GM18873 (cell line): ENCODE results near the gene CACNA1C.
A peak's percentile ranks its signal among the peaks of the same experiment; 100 is the strongest.

ENCODE experiments used
- ATAC-seq: cut with Tn5 transposase; IDR thresholded peaks from one replicate; pipeline ENCODE4 v1.9.1; 2021; ENCODE audit warnings: mild to moderate bottlenecking, moderate library complexity, moderate number of reproducible peaks; ENCODE audit not compliant: unreplicated experiment, low FRiP score

CACNA1C gene

DNA sequence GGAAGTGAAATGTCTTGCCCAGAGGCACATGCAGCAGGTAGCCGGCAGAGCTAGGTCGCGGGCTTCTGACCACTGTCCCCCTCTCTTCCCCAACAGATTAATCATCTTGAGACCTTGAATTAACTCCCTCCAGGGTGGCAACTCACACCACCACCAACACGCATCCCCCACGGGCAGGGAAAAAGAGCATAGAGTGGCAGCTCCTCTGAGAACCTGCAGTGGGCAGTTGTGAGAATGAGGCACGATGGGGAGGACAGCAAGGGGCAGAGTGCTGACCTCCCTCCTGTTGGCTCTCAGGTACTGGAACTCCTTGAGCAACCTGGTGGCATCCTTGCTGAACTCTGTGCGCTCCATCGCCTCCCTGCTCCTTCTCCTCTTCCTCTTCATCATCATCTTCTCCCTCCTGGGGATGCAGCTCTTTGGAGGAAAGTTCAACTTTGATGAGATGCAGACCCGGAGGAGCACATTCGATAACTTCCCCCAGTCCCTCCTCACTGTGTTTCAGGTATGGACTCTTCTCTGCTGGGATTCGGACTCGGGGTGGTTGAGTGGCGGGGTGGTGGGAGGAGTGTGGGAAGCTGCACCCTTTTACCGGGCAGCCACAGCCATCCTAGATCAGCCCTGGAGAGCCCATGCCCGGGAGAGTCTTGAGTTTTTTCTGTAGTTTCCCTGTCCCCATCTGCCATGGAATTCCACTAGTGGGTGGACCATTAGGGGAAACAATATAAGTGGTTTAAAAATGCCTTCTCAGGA, 528.7 kb downstream of the CACNA1C start:
- ATAC-seq, result no peak

DNA sequence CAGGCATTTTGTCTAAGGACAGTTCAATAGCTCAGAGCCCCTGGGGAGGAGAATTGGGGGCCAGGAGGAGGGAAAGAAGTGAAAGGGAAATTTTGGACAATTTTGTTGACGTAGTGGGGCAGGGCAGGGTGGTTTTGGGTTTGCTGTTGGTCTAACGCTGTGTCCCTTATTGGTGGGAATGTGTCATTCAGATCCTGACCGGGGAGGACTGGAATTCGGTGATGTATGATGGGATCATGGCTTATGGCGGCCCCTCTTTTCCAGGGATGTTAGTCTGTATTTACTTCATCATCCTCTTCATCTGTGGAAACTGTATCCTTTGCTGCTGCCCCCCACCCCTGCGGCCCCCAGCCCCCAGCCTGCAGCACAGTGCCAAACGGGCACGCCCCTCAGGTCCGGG, 529.8 kb downstream of the CACNA1C start:
- ATAC-seq, result no peak

DNA sequence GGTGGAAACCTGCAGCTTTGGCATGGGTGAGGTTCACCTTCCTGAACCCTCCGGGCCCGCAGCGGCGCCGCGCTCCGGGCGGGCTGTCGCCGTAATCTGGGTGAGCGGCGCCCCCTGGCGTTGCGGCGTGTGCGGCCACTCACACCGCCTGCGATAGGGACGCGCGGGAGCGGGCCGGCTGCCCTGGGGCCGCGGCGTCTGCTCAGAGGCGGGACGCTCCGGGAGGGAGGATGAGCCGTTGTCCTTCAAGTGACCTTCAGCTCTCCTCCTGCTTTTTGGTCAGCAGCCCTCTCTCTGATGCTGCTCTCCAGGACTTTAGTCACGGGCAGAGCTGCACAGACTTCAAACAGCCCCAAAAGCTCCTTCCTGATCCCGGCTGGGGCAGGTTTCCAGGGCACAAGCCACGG, 530.3 kb downstream of the CACNA1C start:
- no peak for ATAC-seq

DNA sequence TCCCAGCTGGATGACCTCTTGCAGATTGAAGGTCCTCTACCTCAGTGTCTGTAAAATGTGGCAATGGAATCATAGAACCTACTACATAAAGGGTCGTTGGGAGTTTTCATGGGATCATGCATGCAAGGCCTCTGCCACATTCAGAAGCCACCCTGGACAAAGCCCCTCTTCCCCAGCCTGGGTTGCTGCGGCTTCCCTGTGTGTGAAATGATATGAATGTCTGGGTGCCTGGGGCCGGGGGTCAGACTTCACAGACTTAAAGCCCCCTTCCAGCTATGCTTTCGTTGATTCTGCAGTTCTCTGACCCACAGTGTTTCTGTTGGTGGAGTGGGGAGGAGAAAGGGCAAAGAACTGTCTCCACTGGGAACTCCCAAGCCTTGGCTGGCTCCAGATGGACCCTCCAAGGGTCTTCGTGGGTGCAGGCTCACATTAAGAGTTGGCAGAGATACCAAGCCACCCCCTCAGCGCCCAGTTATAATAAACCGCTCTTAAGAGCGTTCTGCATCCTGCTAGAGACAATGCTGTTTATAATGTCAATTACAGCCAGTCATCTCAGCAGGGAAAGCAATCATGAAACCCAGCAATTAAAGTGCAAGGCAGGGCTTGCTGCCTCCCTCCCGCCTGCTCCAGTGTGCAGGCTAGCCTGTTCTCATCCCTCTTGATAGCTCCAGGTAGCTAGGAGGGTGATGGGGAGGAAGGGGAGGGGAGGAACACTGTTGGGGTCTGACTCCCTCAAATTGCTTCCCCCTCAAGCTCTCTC, 531.0 kb downstream of the CACNA1C start:
- ATAC-seq, result no peak

DNA sequence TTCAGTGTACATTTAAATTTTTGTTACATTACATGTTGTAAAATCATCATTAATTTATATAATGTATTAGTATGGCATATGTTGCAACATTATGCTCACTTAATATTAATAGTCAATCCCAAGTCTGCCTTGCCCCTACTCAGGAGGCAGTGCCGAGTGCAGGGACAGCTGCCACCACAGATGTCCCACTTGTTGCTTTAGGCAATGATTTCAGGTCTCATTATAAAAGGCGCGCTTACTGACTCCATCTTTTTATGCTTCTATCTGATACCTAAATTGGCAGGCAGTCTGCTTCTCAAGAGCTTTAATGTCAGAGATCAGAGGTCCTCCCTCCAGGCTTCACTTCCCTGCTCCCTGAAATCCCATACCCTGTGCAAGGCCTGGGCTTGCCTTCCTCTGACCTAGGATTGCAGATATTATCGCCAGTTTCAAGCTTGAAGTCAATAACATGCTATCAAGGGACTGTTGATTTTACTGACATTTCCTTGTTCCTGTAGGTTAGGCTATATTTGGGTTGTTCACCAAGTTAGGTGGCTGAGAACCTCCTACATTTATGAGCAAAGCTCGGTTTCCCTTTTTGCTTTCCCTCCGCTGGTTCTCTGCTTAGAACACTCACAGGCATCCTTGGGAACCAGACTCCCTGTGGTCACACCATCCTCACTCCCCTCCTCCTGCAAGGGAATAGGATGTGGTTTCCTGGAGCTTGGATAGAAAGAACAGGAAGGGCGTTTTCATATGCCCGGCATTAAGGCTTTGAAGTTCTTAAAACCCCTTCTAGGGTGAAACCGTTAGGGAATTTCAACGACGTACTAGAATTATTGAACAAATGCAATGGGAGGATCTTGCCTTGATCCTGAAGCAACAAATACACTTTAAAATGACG, 533.6 kb downstream of the CACNA1C start:
- no peak for ATAC-seq

DNA sequence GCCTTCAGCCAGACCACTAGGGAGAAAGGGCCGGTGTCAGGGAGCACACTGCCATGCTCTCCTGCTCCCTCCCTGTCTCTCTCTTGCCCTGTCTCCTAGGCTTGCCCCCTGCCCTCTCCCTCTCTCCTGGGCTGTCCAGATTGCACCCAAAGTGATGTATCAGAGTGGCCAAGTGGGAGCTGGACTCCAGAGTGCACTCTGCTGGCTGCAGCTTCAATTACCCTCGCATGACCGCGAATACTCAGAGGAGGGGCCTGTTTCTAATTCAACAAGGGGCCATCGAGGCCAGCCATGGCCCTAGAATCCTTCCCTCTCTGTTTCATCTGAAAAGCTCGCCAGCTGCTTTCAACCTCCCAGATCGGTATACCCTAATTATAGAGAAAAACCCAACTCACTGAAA, 535.6 kb downstream of the CACNA1C start:
- no peak for ATAC-seq

DNA sequence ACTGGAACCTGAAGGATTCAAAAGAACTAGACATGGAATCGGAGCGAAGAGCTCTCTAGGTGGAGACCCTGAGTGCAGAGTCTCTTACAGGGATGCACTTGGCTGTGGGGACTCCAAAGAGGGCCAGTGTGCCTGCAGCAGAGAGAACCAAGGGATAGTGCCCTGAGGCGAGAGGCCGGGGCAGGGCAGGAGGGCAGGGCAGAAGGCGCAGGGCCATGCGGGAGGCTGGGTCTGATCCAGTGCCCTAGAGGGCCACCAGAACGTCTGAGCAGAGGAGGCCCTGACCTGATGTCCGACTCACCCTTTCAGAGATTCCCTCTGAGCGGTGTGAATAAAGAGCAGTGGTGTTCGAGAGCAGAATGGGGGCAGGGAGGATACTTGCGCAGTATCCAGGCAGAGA, 536.6 kb downstream of the CACNA1C start:
- no peak for ATAC-seq

DNA sequence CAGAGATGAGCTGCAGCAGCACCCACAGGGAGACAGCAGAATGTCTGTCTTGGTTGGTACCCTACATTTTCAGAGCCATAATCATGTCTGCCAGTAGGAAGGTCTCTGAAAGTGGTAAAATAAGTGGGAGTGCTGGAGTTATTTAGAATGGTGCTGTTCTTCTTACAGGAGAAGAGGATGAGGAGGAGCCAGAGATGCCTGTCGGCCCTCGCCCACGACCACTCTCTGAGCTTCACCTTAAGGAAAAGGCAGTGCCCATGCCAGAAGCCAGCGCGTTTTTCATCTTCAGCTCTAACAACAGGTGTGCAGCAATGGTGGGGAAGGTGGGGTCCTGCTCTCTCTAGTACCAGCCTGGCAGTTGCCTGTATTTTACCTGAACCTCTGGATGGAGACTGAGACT, 540.3 kb downstream of the CACNA1C start:
- ATAC-seq, result no peak

DNA sequence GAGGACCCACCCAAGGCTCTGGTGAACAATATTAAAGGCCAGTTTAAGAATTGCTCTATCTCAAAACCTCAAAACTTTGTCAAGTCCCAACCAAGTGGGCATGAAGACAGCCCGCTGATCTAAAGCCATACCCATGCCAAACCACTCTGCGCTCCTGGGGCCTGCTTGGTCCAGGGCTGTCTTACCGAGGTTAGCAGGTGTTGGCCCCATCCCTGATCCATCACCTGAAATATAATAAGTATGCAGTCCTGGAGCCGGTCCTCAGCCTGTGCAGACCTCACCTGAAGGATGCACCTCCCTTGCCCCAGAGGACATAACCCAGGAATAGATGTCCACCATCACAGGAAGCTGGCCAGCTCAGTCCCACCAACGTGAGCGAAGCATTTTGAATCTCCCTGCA, 543.7 kb downstream of the CACNA1C start:
- no peak for ATAC-seq

DNA sequence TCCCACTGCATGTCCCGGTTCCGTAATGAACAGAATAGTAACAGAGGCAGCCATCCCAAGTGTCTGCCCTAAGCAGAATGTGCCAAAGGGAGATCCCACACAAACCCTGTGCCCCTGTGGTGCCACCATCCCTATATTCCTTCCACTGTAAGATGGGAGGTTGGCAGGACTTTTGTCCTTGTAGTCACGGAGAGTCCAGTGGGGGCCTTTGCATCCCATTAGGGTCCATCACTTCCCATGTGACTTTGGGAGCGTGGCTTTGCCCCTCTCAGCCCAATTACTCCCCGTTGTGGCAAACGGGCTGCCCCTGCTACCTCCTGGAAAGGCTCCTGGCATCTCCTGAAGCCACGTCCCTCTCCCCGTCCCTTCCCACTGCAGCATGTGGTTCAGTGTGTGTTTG, 552.5 kb downstream of the CACNA1C start:
- no peak for ATAC-seq

DNA sequence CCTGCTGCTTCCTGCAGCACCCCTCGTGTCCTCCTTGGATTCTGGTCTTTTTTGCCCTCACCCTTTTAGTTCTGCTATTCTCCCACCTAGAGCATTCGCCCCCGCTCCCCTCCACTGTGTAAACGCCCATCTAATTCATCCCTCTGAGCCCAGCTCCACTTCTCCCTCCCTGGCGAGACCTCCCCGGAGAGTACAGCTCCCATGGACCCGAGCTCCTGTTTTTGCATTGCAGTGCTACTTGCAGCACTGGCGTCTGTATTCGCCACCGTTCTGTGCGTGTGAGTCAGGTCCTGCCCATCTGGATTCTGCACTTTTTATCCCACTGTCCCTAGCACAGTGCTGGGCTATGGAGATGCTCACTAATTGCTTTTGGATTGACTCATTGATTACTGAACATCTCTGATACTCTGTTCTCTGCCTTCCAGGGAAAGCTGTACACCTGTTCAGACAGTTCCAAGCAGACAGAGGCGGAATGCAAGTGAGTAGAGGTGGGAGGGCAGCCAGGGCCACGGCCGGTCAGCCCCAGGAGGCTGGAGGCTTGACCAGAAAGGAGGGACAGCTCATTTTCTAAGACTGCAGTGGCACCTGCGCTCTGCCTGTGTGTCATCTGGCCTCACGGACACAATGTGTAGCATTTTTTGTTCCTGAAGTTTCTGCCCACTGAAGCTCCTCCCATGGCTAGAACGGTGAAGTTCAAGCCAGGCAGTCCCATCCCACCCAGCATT, 553.6 kb downstream of the CACNA1C start:
- no peak for ATAC-seq

DNA sequence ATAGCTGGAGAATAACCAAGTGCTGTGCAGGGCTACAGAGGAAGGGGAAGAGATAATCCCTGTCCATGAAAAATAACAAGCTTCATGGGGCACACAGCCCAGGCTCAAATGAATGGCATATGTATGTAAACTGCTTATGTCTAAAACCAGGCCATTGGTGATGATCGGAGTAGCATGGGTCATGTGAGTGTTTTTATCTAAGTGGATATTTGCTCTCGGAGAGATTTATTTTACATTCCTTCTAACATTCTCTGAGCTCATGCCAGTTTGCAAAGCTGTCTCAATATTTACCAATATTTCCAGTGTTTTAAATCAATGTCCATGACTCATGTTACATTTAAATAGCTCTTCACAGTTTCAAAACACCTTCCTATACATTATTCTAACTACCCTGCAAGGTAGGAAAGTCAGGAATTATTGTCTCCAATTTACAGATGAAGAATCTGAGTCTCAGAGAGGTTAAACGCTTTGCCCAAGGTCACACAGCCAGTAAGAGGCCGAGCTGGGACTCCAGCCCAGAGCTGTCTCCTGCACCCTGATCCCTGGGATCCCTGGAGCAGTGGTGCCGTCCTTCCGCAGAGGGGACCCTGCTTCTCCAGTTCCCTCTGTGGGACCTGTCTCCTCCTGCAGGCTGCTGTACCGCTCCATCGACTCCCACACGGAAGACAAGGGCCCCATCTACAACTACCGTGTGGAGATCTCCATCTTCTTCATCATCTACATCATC, 555.3 kb downstream of the CACNA1C start:
- no peak for ATAC-seq

DNA sequence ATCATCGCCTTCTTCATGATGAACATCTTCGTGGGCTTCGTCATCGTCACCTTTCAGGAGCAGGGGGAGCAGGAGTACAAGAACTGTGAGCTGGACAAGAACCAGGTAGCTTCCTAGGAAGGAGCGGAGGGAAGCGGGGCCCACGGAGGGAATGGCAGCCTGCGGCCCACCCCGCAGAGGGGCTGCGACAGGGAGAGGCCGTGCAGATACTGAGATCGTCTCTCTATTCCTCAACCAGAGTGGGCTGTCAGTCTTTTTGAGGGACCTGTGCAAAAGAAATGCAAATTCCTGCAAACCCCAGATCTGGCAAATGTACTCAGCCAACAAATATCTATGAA, 555.8 kb downstream of the CACNA1C start:
- ATAC-seq, result no peak

DNA sequence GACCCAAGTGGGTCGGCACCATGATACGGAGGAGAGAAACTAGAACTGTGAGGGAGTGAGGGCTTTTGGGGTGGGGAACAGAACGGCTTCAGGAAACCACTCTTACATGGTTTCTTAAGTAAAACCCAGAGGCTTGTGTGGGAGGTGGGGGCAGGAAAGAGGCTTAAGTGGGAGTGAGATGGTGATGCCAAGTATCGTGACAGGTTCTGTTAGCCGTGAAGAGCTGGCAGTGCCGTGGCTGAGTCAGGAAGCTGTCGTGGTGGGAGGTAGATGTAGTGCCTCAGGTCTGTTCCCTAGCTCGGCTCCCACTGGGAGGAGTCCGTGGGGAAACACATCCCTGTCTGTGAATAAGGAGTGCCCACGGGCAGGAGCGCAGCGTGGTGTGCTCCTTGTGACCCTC, 556.2 kb downstream of the CACNA1C start:
- no peak for ATAC-seq

DNA sequence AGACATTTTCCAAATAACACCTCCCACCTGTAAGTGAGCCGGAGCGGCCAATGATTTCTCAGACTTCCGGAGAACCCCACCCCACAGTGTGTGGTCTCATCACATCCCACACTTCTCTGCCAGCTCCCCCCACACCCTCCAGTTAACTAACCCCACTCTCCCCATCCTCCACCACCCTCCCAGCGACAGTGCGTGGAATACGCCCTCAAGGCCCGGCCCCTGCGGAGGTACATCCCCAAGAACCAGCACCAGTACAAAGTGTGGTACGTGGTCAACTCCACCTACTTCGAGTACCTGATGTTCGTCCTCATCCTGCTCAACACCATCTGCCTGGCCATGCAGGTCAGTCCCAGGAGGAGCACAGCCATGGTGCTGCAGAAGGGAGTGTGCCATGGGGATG, 557.6 kb downstream of the CACNA1C start:
- ATAC-seq, result no peak

DNA sequence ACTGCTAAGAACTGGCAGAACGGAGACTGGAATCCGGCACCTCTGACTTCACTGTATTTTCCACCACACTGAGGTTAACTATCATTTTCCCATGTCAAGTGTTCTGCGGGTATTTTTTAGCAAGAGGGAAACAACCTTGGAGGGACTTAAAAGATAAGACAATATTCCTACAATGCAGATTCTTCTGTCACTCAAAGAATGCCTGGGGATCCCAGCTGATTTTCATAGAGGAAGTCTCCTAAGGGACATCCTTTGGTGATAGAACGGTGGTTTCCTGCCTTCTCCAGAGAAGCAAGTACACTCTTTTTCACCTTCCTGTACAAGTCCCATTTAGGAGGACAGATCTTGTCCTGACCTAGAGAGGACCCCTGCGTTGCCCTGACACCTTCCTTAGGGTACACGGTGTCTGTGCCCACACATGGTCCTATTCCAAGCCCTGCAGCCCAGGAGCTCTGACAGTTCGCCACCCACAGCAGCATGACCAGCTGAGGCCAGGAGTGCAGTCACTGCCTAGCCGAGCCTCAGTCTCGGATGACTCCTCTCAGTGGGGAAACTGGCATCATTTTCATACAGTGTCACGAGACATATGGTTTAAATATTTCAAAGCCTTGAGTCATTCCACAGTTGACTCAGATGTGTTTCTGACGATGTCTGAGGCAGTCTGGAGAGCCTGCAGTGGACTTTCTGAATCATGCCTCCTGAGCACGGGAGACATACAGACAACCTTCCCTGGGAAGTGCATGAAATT, 560.7 kb downstream of the CACNA1C start:
- peak; percentile 58 for ATAC-seq

DNA sequence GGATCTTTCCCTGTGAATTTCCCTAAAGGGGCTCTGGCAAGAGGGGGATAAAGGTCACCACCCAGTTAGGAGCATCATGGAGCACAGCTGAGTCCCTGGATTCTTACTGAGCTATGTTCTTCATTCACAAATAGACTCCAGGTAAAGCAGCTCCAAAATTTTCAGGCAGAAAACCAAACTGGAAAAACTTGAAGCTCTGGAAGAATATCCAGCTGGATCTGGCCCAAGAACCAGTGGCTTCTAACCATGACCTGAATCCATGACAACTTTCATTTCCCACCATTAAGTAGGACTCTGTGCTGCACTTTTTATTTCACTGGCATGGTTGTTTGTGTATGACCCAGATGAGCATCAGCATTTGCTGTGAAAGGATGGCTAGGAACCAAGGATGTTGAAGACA, 561.6 kb downstream of the CACNA1C start:
- no peak for ATAC-seq

DNA sequence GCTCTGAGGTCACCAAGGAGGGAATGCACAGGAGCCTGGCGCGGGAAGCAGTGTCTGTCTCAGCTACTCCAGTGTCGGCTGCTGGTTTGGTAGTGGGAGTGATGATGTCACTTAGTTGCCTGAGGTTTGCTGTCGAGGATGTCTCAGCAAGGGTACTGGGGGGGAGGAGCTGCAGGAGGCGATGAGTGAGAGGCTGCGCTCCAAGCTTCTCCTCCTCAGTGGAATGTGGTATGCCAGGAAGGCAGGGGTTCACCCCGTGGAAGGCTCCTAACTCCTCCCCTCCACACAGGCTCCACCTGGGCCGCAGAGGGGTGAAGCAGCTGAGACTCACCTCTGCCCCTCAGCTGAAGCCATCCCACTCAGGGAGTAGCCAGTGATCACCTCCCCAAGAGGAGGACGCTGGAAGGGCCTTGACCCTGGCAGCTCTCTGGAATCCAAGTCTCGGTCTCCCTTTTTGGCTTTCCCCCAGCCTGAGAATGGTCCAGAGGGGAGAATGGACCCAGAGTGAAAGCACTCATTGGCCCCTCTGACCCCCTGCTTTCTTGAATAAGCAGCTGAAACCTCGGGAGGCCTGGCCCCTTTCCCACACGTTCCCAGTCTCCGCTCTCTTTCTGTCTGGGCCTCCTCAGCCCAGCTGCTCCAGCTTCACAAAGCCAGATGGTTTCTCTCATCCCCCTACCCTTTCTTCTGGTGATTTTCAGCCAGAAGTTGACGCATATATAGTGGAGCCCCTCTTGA, 563.0 kb downstream of the CACNA1C start:
- ATAC-seq, result no peak

DNA sequence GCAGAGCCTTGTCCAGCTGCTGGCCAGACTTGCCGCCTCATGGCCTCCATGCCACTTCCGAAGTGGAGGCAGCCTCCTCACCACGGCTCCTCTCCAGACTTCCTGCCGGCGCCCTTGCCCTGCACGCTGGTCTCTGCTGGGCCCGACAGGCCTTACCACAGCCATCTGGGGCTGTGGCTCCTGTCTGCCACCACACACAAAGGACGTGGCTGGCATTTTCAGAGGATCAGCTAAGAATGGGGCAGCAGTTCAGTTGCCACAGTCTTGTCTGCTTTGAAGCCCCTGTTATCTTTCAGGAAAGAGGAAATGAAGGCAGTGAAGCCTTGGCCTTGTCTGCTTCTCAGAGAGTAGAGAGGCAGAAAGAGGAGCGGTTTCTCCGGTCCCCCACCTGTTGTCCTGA, 564.0 kb downstream of the CACNA1C start:
- ATAC-seq, result no peak
